HepG2 (cell line): ENCODE data around the gene PRKAG1. TPM values are rescaled to one million over a fixed set of nuclear protein-coding genes. Genes with fewer than 3 reads are reported as not detected.

Experiments used
- ATAC-seq: fragments of 200-7000 bp; cut with Tn5 transposase; 3 replicates; pipeline ENCODE4 v1.9.1; 2020; ENCODE audit warnings: mild to moderate bottlenecking, moderate library complexity
- BruUV-seq: library from RNA; stranded (reverse); fragments of 400-500 nt; replicated peaks from 2 replicates; lab custom pipeline; 2021; lab: Mats Ljungman, UMichigan
- CTCF ChIA-PET: fragments of 300-600 bp; formaldehyde crosslinking; extraction: SDS; loops from one replicate; lab custom pipeline; 2021; ENCODE audit warnings: low total read pairs, inconsistent platforms, low intra/inter-chr PET ratio; lab: Yijun Ruan, JAX
- POLR2A ChIA-PET: fragments of 350-600 bp; sonication (Branson Sonifier 250); formaldehyde crosslinking; loops from one replicate; lab custom pipeline; 2020; ENCODE audit warnings: antibody characterized with exemption, inconsistent platforms; lab: Yijun Ruan, JAX
- DNase-seq: peaks from one replicate; pipeline ENCODE4 v3.0.0-alpha.2; 2015; ENCODE audit warnings: low spot score
- FAIRE-seq: peaks from 3 replicates; lab custom pipeline; 2011; peaks lifted over from hg19 to GRCh38; lab: Jason Lieb, UNC
- H2AFZ ChIP-seq: one replicate; pipeline ENCODE4 v1.6.1; 2011; ENCODE audit warnings: low read length, inconsistent platforms
- H3K27ac ChIP-seq: fragments of 300-600 bp; 3 replicates; pipeline ENCODE4 v1.8.0; 2011; ENCODE audit warnings: mixed run types, mild to moderate bottlenecking, mixed read lengths, low read length, inconsistent platforms; ENCODE audit not compliant: insufficient read depth; ENCODE audit errors: extremely low read length
- H3K27me3 ChIP-seq, 2 experiments: fragments of 200-600 bp in 1 of 2; 2 replicates in 1 of 2; 3 replicates in 1 of 2; pipeline versions ENCODE4 v1.6.0 to v1.8.0; 2011; ENCODE audit warnings: low read length in 2 of 2, mild to moderate bottlenecking in 2 of 2, moderate library complexity in 2 of 2, inconsistent platforms in 1 of 2; ENCODE audit not compliant: insufficient read depth in 2 of 2, control insufficient read depth in 1 of 2
- H3K36me3 ChIP-seq, 2 experiments: fragments of 200-600 bp in 1 of 2; replicated peaks in 1 of 2; 2 replicates in 1 of 2; 3 replicates in 1 of 2; pipeline versions ENCODE4 v1.5.1 to v1.8.0; 2011; ENCODE audit warnings: low read length in 2 of 2, inconsistent platforms in 1 of 2; ENCODE audit not compliant: insufficient read depth in 2 of 2, control insufficient read depth in 1 of 2
- H3K4me1 ChIP-seq: 2 replicates; pipeline ENCODE4 v1.5.1; 2012; ENCODE audit warnings: low read length, inconsistent platforms; ENCODE audit not compliant: insufficient read depth
- H3K4me2 ChIP-seq: 2 replicates; pipeline ENCODE4 v1.6.0; 2011; ENCODE audit warnings: low read depth, low read length, inconsistent platforms
- H3K4me3 ChIP-seq, 3 experiments: fragments of 200-600 bp in 1 of 3; sonication (generic), shearing (Covaris generic) in 1 of 3; replicated peaks in 1 of 3; 2 replicates each; pipeline ENCODE4 v1.5.1; 2011 to 2016; ENCODE audit warnings: low read length in 3 of 3, inconsistent platforms in 2 of 3, low read depth in 2 of 3, mild to moderate bottlenecking in 2 of 3, control low read depth in 1 of 3, mixed read lengths in 1 of 3; ENCODE audit not compliant: insufficient read depth in 1 of 3
- H3K79me2 ChIP-seq: one replicate; pipeline ENCODE4 v1.6.1; 2011; ENCODE audit warnings: low read length, inconsistent platforms; ENCODE audit not compliant: insufficient read depth
- H3K9ac ChIP-seq: 2 replicates; pipeline ENCODE4 v1.6.0; 2011; ENCODE audit warnings: mild to moderate bottlenecking, low read depth, low read length, inconsistent platforms; ENCODE audit not compliant: insufficient read depth
- H3K9me3 ChIP-seq: 2 replicates; pipeline ENCODE4 v1.5.1; 2012; ENCODE audit warnings: mild to moderate bottlenecking, low read length
- H4K20me1 ChIP-seq: 2 replicates; pipeline ENCODE4 v1.6.0; 2011; ENCODE audit warnings: inconsistent platforms, mild to moderate bottlenecking, low read length, moderate library complexity; ENCODE audit not compliant: insufficient read depth
- ESRRA ChIP-seq: sonication (generic); formaldehyde crosslinking; IDR thresholded peaks from 2 replicates; pipeline ENCODE4 v1.5.1; 2020; ENCODE audit warnings: mild to moderate bottlenecking, low read depth, missing genetic modification reagents
- HOXD1 ChIP-seq: sonication (generic); formaldehyde crosslinking; IDR thresholded peaks from 2 replicates; pipeline ENCODE4 v1.5.0; 2020; ENCODE audit warnings: missing genetic modification reagents
- POLR2AphosphoS5 ChIP-seq: IDR thresholded peaks from 2 replicates; pipeline ENCODE4 v1.6.1; 2012; ENCODE audit warnings: low read depth, low read length
- TCF7 ChIP-seq: sonication (generic); IDR thresholded peaks from 2 replicates; pipeline ENCODE4 v1.6.1; 2016; ENCODE audit warnings: antibody characterized with exemption, low read depth
- TGIF2 ChIP-seq: IDR thresholded peaks from 2 replicates; pipeline ENCODE4 v1.6.1; 2016; ENCODE audit warnings: control low read depth, missing compliant biosample characterization
- ZNF441 ChIP-seq: sonication (generic); formaldehyde crosslinking; IDR thresholded peaks from 2 replicates; pipeline ENCODE4 v1.7.0; 2021; ENCODE audit warnings: missing genetic modification reagents, borderline replicate concordance
- ZNF484 ChIP-seq: sonication (generic); formaldehyde crosslinking; IDR thresholded peaks from 2 replicates; pipeline ENCODE4 v1.5.1; 2020; ENCODE audit warnings: mild to moderate bottlenecking, low read depth, missing genetic modification reagents, borderline replicate concordance
- WGBS: methylation state at CpG from one replicate; pipeline ENCODE4 v1.1.6; 2017; ENCODE audit warnings: low lambda C conversion rate; 5-methylcytosine and 5-hydroxymethylcytosine counted together
- in situ Hi-C: cut with HindIII; loops from 2 replicates; pipeline ENCODE4 v1.10.0; 2017; ENCODE audit warnings: low pct_unique_long_range_greater_than_20kb; ENCODE audit not compliant: extremely low pct_ligation_motif_present
- intact Hi-C: fragments of 100-400 bp; cut with micrococcal nuclease; formaldehyde crosslinking; loops from one replicate; pipeline ENCODE4 v1.10.0; 2022; ENCODE audit not compliant: unreplicated experiment
- polyA plus RNA-seq, 8 experiments: library from polyadenylated mRNA; depleted of rRNA in 3 of 8; stranded (reverse) in 7 of 8; unstranded in 1 of 8; fragments of >200 nt; fragmentation: Illumina TruSeq in 4 of 8; extraction: Trizol in 4 of 8; gene quantifications; 2 replicates each; pipeline versions ENCODE4 v1.2.1 to v1.2.3, GENCODE V29; 2011 to 2016; ENCODE audit warnings: low read depth in 4 of 8, missing spikeins in 1 of 8, mixed read lengths in 1 of 8; ENCODE audit not compliant: insufficient read depth in 1 of 8
- total RNA-seq, 5 experiments: library from RNA; depleted of rRNA; stranded (reverse); fragments of >200 nt; fragmentation: Illumina TruSeq; extraction: Trizol; gene quantifications; 2 replicates each; pipeline ENCODE4 v1.2.3, GENCODE V29; 2016; ENCODE audit warnings: low read depth in 1 of 5
- TF ChIP-seq, protein P1 (sequence below): sonication (generic); formaldehyde crosslinking; IDR thresholded peaks from 2 replicates; pipeline ENCODE4 v1.4.0; 2020; ENCODE audit warnings: missing genetic modification reagents, borderline replicate concordance
- TF ChIP-seq, protein P2 (sequence below): sonication (generic); formaldehyde crosslinking; IDR thresholded peaks from 2 replicates; pipeline ENCODE4 v1.4.0; 2020; ENCODE audit warnings: mild to moderate bottlenecking, missing genetic modification reagents
- TF ChIP-seq, protein P3 (sequence below): sonication (generic); formaldehyde crosslinking; IDR thresholded peaks from 2 replicates; pipeline ENCODE4 v1.8.1; 2023; ENCODE audit warnings: mild to moderate bottlenecking, missing genetic modification reagents
- TF ChIP-seq, protein P4 (sequence below): sonication (generic); formaldehyde crosslinking; IDR thresholded peaks from 2 replicates; pipeline ENCODE4 v1.4.0; 2020; ENCODE audit warnings: missing genetic modification reagents, mild to moderate bottlenecking, borderline replicate concordance

Gene PRKAG1
- total and polyA plus RNA-seq, 2 of the 13 experiments (the other 11 are each of a cell fraction or from before 2014, with no cell fraction given) = 26.1 to 32.8 TPM

DNA sequence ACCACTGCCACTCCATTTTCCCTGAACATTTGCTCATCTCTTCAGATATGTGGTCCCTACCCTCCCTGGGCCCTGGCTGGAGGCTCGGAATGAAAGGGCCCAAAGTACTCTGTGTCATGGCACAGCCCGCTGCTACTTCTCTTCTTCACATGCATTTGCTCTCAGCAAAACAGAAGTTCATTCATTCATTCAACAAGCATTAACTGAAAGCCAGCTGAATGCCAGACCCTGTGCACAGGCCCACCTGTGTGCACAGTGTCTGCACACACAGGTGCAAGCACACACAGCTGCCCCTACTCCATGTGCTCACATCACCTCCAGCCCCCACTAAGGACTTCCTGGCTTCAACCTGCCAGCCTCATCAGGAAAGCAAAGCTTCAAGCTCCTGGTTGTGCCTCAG, 32.7 kb downstream of the PRKAG1 start:
- FAIRE-seq (no peak), DNase-seq (no peak), ATAC-seq (no peak)
- ChIA-PET CTCF (no interaction called here), POLR2A (no interaction called here)
- intact Hi-C loops (no loop called here), in situ Hi-C loops (no loop called here)
- no peak overlapping the region for H3K4me3 ChIP-seq
- H3K9me3 ChIP-seq = no peaks in the 10 kb centered on the region
- 26% methylated on average over 2 of the region's 2 CpGs for WGBS
- H3K27me3 ChIP-seq = peaks cover 20 to 78% of the 10 kb centered on the region in 2 experiments
- no peaks in the 10 kb centered on the region for H3K36me3 ChIP-seq
- H3K4me1 ChIP-seq = peaks cover 3% of the 10 kb centered on the region
- H3K9ac ChIP-seq = no peak overlapping the region
- H4K20me1 ChIP-seq = no peaks in the 10 kb centered on the region
- TF ChIP-seq TCF7 (no peak), ESRRA (no peak), HOXD1 (CRISPR knock-in tag) (no peak), ZNF441 (CRISPR knock-in tag) (no peak), POLR2AphosphoS5 (no peak), ZNF484 (CRISPR knock-in tag) (no peak), TGIF2 (CRISPR knock-in tag) (no peak)
- TF ChIP-seq, protein P1, sequence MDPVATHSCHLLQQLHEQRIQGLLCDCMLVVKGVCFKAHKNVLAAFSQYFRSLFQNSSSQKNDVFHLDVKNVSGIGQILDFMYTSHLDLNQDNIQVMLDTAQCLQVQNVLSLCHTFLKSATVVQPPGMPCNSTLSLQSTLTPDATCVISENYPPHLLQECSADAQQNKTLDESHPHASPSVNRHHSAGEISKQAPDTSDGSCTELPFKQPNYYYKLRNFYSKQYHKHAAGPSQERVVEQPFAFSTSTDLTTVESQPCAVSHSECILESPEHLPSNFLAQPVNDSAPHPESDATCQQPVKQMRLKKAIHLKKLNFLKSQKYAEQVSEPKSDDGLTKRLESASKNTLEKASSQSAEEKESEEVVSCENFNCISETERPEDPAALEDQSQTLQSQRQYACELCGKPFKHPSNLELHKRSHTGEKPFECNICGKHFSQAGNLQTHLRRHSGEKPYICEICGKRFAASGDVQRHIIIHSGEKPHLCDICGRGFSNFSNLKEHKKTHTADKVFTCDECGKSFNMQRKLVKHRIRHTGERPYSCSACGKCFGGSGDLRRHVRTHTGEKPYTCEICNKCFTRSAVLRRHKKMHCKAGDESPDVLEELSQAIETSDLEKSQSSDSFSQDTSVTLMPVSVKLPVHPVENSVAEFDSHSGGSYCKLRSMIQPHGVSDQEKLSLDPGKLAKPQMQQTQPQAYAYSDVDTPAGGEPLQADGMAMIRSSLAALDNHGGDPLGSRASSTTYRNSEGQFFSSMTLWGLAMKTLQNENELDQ = no peak
- TF ChIP-seq, protein P2, sequence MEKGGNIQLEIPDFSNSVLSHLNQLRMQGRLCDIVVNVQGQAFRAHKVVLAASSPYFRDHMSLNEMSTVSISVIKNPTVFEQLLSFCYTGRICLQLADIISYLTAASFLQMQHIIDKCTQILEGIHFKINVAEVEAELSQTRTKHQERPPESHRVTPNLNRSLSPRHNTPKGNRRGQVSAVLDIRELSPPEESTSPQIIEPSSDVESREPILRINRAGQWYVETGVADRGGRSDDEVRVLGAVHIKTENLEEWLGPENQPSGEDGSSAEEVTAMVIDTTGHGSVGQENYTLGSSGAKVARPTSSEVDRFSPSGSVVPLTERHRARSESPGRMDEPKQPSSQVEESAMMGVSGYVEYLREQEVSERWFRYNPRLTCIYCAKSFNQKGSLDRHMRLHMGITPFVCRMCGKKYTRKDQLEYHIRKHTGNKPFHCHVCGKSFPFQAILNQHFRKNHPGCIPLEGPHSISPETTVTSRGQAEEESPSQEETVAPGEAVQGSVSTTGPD = no peak
- TF ChIP-seq, protein P3, sequence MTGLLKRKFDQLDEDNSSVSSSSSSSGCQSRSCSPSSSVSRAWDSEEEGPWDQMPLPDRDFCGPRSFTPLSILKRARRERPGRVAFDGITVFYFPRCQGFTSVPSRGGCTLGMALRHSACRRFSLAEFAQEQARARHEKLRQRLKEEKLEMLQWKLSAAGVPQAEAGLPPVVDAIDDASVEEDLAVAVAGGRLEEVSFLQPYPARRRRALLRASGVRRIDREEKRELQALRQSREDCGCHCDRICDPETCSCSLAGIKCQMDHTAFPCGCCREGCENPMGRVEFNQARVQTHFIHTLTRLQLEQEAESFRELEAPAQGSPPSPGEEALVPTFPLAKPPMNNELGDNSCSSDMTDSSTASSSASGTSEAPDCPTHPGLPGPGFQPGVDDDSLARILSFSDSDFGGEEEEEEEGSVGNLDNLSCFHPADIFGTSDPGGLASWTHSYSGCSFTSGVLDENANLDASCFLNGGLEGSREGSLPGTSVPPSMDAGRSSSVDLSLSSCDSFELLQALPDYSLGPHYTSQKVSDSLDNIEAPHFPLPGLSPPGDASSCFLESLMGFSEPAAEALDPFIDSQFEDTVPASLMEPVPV = no peak
- TF ChIP-seq, protein P4, sequence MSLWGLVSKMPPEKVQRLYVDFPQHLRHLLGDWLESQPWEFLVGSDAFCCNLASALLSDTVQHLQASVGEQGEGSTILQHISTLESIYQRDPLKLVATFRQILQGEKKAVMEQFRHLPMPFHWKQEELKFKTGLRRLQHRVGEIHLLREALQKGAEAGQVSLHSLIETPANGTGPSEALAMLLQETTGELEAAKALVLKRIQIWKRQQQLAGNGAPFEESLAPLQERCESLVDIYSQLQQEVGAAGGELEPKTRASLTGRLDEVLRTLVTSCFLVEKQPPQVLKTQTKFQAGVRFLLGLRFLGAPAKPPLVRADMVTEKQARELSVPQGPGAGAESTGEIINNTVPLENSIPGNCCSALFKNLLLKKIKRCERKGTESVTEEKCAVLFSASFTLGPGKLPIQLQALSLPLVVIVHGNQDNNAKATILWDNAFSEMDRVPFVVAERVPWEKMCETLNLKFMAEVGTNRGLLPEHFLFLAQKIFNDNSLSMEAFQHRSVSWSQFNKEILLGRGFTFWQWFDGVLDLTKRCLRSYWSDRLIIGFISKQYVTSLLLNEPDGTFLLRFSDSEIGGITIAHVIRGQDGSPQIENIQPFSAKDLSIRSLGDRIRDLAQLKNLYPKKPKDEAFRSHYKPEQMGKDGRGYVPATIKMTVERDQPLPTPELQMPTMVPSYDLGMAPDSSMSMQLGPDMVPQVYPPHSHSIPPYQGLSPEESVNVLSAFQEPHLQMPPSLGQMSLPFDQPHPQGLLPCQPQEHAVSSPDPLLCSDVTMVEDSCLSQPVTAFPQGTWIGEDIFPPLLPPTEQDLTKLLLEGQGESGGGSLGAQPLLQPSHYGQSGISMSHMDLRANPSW (CRISPR knock-in tag) = no peak
- no peak overlapping the region for H3K4me2 ChIP-seq
- H3K79me2 ChIP-seq = no peaks in the 10 kb centered on the region
- H3K27ac ChIP-seq = no peak overlapping the region
- BruUV-seq = no TSS peak
- no peak overlapping the region for H2AFZ ChIP-seq
